GM12875 (cell line): ENCODE measurements around the gene CD9.

ENCODE experiments used
- H3K4me3 ChIP-seq: one replicate; pipeline ENCODE4 v1.5.1; 2011; ENCODE audit warnings: low read depth, low read length, control low read depth
- TF ChIP-seq, protein P1 (sequence below): IDR thresholded peaks from 2 replicates; pipeline ENCODE4 v1.5.1; 2011; ENCODE audit warnings: low read depth, mild to moderate bottlenecking, control low read depth, inconsistent platforms, low read length, moderate library complexity, borderline replicate concordance; ENCODE audit not compliant: insufficient read depth

Gene CD9

DNA sequence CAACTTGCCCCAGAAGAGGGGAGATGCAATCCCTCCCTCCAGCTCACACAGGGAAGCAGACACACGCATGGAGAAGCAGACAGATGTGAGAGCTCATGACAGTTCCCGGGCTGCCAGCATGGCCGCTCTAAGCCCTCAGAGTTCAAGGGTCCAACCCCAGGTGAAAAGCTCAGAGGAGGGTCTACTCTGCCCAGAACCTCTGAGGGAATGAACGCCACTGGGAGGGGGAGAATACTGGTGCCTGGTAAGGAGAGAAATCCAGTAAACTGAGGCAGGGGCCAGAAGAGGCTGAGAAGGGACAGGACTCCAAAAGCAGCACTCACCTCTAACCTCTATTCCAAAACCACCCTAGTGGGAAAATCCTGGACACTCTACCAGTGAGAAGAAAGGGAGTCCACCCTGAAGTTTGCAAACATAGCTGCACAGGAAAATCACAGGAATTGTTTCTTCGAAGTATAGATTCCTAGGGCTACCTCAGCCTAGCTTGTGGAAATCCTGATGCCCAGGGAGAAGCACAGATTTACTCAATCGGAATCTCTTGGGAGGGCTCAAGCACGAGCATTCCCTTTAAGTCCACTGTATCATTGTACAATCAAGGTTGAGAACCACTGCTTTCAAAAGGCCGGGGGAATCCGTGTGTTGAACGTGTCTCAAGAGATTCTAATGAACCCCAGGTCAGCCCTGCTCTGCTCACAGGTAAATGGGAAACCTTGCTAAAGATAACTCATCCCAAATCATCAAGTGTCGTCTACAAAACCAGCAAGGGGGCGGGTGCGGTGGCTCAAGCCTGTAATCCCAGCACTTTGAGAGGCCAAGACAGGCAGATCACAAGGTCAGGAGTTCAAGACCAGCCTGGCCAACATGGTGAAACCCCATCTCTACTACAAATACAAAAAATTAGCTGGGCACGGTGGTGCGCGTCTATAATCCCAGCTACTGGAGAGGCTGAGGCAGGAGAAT, 76.0 kb downstream of the CD9 start:
- TF ChIP-seq, protein P1, sequence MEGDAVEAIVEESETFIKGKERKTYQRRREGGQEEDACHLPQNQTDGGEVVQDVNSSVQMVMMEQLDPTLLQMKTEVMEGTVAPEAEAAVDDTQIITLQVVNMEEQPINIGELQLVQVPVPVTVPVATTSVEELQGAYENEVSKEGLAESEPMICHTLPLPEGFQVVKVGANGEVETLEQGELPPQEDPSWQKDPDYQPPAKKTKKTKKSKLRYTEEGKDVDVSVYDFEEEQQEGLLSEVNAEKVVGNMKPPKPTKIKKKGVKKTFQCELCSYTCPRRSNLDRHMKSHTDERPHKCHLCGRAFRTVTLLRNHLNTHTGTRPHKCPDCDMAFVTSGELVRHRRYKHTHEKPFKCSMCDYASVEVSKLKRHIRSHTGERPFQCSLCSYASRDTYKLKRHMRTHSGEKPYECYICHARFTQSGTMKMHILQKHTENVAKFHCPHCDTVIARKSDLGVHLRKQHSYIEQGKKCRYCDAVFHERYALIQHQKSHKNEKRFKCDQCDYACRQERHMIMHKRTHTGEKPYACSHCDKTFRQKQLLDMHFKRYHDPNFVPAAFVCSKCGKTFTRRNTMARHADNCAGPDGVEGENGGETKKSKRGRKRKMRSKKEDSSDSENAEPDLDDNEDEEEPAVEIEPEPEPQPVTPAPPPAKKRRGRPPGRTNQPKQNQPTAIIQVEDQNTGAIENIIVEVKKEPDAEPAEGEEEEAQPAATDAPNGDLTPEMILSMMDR = no peak
- H3K4me3 ChIP-seq = no peak overlapping the region

DNA sequence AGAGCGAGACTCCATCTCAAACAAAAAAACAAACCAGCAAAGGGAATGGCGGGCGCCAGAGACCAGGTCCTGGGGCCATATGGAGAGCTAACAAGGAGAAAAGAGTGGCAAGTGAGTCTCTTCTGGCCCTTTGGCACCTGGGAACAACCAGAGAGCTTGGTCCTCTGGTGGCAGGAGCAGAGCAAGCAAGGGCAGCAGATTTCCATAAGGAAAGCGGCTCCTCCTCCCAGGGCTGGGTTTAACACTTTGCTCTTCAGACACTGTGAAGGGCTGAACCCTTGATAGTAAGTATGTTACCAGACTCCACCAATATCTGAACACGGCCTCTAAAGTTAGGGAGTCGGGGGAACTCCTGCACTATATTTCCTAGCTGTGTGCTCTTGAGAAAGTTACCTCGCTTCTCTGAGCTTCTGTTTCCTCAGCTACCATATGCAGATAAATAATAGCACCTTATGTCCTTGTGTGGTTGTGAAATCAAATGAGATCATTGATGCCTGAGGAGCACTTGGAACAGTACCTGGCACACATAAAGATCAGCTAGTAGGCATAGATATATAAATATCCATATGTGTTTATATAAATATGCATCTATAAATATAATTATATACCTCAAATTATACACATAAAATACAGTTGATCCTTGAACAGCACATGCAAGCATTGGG, 76.9 kb downstream of the CD9 start:
- no peak overlapping the region for H3K4me3 ChIP-seq
- TF ChIP-seq, protein P1 = no peak

DNA sequence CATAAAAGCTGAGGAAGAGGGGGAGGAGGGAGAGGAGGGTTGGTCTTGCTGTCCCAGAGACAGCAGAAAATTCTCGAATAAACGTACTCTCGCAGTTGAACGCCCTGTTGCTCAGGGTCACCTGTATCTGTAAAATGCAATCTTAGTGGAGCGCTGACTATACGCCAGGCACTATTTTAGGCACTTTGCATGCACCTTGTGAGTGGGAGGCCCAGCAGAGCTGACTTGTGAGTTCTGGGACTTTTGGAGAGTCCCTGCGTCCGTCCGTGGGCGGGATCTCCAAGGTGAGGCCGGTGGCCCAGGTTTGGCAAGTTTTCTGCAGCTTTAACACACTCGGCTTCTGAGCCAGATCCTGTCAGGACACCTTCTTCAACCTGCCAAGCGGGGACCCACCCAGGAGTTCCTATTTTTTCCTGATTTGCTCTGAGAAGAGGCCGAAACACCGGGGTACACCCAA, 77.8 kb downstream of the CD9 start:
- peak overlapping the region; percentile 47 for H3K4me3 ChIP-seq
- TF ChIP-seq, protein P1 = no peak

- TF ChIP-seq, protein P1 = peak; percentile 95
Measured at GRCh38 chr12:6278439-6279255, 78.4 kb downstream of the CD9 start.

DNA sequence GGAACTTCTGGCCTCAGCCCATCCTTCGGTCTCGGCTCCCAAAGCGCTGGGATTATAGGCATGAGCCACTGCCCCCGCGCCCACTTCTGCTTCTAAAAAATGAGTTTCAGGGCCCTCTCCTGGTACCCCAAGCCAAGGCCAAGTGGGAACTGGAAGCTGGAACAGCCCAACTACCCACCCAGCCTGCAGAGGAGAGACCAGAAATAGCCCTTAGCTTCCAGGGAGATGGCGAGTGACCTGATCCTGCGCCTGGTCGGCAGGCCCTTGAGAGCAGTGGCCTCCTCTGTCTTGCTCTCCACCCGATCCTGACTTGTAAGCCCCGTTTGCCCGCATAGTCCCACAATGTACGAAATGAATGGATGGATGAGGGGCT, 79.0 kb downstream of the CD9 start:
- TF ChIP-seq, protein P1 = no peak
- H3K4me3 ChIP-seq = no peak overlapping the region

More at GRCh38 chr12:6278439-6279255, 78.4 kb downstream of the CD9 start:
- H3K4me3 ChIP-seq = peak overlapping the region; percentile 47

- TF ChIP-seq, protein P1 = no peak
- no peak overlapping the region for H3K4me3 ChIP-seq
Measured at GRCh38 chr12:6279631-6280030, 79.4 kb downstream of the CD9 start.
